Dedifferentiated amniotic fluid mesenchymal stem cell (primary cell): ENCODE measurements around the gene PDPN.

Experiments used
- DNase-seq: peaks from one replicate; pipeline ENCODE4 v3.0.0-alpha.2; 2016; ENCODE audit errors: extremely low spot score

PDPN gene

GRCh38 chr1:13577846-13578245 is 5.8 kb upstream of the PDPN start:
- no peak for DNase-seq

DNA sequence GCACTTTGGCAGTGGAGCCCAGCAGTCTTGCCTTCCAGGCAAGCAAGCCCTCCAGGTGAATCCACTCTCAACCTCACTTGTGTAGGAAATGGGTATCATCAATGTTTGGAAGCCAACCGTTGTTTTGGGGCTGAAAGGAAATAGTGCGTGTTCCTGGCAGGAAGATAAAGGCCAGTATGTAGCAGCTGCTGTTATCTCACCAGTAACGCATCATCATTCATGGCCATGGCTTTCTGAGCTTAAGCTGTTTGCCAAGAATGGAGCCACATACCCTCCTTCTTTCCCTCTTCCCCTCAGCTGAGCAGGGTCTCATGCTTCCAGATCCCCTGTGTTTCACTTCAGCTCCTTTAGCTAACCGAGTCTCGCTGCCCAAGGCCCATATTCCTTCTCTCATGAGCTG is 2.2 kb upstream of the PDPN start:
- no peak for DNase-seq

DNA sequence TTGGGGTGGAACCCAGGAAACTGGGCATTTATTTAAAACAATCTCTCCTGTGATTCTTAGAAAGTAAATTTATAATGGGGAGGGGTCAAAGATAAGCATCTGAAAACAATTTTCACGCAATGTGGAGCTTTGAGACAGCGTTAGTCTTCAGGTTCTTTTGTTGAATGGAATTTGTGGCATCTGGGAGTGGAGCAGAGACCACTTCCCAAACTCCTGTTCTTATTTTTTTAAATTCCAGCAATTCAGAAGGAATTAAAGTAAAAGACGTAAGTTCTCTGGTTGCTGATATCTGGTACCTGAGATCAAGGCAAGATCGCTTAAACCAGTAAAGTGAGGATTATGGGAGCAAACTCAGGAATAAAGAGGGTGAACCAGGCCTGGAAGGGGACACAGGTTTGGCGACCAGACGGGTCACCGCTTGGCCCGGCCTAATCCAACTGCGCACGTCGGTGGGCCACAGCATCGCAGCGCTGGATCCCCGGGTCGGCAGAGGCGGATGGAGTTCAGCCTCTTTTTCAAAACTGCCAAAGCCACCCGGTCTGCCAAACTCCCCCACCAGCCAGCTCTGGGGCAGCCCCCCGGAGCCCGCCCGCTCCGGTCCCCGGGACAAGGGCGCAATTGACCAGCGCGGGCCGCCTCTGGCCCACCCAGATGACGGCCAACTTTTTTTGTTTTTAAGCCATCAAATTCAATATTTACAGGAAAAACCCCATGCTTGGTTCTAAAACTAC is 754 bp upstream of the PDPN start:
- DNase-seq: no peak

- no peak for DNase-seq
These were observed 547 bp downstream of the PDPN start for GRCh38 chr1:13583966-13584791.

DNA sequence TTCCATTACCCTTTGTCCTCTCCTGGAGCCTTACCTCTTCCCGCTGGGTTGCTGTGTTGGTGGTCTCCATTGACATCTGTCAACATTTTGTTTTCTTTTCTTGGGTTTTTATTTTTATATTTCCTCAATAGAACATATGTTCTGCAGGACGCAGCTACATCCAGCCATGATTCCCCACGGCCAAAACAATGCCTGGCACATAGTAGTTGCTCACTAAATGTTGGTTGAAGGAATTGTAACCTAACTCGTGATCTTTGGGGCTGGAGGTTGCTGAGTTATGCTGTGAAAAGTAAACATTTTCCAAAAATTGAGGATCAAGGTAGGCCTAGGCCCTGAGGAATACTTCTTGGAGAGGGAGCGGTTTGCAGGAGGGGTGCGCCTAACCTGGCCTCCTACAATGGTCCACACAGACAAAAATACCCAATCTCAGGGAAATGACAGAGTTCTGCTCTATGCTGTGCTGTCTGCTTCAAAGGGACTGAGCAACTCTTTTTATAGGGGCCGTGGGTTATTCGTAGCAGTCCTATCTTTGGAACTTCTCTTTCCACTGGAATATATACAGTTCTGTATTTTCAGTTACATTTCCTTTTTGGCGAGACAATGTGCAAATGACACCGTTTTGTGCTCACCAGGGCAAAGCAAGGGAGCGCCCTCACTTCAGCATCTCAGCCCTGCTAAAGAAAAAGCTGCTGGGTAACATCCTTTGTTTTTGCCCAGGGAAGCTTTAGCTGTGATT is 1.4 kb downstream of the PDPN start:
- no peak for DNase-seq

GRCh38 chr1:13585612-13585991 is 2.0 kb downstream of the PDPN start:
- DNase-seq: no peak

DNA sequence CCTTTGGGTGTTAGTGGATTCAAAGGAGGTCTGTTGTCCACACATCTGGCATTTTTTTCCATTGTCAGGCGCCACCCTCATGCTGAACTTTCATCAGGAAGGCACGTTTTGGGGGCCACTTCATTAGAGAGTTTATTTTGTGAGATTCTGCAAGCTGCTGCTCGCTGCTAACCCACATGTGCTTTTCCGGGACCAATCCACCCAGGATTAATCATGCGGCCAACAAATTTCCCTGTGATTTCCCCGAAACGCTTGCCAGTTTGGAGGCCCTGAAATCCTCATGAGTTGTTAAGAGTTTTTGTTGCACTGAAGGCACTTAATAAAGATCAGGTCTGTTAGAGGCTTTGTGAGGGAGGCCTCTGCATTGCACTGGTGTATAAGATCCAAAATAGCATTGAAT is 2.4 kb downstream of the PDPN start:
- no peak for DNase-seq

DNA sequence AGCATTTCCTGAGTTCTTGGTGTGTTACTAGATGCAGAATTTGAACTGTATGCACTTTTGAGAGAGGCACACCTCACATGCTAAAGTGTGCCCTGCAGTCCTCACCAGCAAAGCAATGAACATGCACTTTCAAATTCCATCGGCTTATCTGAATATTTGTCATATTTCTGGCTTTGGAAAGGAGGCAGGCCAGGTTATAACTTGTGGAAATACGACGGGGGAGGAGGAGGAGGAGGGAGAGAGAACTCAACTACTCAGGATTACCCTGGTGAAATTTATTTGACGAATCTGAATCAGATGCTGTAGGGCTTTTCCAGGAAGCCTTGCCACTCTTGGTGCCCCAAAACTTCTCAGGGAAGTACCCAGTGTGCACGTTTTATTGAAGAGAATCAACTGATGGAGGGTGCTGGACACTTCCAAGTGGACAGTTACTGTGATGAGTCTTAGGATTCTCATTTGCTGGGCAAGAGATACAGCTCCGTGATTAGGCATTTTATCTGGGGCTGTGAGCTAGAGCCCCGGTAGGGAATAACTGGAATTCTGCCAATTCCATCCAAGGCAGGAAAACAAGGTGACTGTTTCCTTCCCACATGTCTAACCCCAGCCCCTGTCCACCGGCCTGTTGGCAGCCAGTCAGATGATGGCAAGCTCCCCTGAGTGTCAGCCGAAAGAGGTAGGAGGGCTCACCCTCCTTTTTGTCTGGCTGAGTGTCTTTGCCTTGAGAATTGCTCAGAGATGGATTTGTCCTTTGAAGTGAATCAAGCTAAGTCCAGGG is 3.8 kb downstream of the PDPN start:
- DNase-seq: no peak

DNA sequence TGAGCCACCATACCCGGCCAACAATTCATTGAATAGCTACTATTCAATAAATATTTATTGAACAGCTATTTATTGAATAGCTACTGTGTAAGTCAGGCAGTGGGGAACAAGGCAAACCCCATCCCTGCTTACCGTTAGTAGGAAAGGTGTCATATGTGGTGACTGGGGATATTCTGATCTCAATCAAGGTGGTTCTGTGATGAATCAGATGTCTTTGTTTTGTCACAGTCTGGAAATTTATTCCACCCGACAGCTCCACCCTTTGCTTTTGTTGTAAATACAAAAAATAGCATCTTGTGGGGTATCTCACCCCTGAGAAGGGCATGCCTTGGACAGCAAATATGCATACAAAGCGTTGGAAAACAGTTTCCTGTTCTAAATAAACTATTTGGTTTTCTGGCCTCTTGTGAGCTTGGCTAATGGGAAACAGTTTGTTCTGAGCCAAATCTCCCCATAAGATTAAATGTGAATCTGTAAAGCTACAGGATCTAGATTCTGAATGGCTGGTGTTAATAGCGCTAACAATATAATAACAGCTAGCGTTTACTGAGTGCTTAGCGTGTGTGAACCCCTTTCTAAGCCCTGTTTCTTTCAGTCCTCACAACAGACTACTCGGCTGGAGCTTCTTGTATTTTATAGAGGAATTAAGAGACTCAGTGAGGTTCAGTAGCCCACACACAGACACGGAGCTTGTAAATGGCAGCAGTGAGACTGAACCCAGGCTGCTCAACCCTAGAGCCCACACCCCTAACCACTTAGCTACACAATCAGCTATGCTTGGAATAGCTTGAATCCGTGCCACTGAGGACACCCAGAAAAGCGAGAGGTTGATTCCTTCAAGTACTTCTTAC is 5.5 kb downstream of the PDPN start:
- DNase-seq: no peak

DNA sequence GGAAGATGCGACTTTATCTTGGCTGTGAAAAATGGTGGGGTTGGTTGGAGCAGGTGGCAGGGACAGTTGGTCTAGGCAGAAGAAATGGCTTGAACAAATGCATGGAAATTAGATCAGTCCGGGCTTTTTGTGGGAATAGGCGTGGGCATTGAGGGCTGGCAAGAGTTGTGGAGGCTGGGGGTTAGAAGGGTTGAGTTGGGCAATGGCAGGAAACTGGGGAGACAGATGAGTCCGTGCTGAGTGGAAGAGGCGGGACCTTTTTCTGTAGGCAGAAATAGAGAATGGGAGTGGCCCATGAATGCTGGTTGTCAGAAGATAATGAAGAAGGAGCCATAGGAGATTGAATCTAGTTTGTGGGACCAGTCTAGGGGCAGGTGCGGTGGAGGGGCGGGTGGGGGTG is 6.9 kb downstream of the PDPN start:
- no peak for DNase-seq

DNA sequence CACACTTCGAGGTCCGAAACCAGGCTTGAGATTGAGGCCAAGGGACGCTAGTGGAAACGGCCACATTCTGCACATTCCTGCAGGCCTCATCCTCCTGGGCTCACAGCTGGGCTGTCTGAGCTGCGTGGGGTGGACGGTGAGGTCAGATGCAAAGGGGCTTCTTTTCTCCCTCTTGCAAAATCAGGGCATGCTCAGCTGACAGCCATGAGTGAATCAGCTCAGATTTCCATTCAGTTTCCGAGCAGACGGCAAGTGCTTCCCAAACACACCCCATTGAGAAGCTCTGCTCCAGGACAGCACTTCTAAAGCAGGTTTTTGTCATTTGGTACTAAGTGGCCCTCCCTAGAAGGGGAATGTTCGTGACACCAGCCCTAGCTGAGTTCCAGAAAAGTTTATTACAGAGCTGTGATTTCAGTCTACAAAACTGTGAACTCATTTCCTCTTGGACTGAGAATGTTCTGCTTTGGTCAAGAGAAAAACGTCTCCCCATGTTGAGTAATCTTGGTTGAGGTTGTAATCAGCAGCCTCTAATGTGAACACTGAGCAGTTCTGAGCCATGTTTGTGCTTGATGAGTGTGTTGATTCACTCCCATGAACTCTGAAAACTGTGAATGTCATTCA is 10.0 kb downstream of the PDPN start:
- DNase-seq: no peak

- no peak for DNase-seq
These were observed 11.8 kb downstream of the PDPN start for GRCh38 chr1:13595411-13595810.

DNA sequence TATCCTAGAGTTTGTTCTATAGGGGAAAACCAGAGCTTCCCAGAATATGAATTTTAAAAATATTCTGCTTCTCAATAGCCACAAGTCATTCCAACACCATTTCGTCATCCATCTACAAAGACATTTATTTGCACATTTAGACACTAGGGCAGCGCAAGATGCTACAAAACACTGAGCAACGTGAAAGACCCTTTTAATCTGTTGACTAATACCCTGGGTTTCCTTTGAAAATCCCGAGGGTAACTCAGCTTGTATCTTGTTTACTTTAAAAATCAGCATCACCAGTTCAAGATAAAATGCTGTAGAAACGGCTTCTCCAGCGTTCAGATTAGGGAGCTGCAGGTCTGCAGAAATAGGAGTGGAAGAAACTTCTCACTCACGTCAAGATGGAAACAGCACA is 13.5 kb downstream of the PDPN start:
- DNase-seq: no peak

GRCh38 chr1:13600762-13601453 is 17.3 kb downstream of the PDPN start:
- no peak for DNase-seq

- no peak for DNase-seq
These were observed 20.5 kb downstream of the PDPN start for GRCh38 chr1:13604176-13604575.

GRCh38 chr1:13604721-13605120 is 21.1 kb downstream of the PDPN start:
- DNase-seq: no peak

- DNase-seq: no peak
These were observed 21.5 kb downstream of the PDPN start for GRCh38 chr1:13605159-13605558.

- no peak for DNase-seq
These were observed 23.4 kb downstream of the PDPN start for GRCh38 chr1:13607002-13607401.

GRCh38 chr1:13616234-13616633 is 32.6 kb downstream of the PDPN start:
- DNase-seq: no peak

- DNase-seq: no peak
These were observed 33.5 kb downstream of the PDPN start for GRCh38 chr1:13617108-13617507.
